Effector memory CD4-positive, alpha-beta T cell (primary cell): ENCODE measurements around the gene WEE1.

Experiments
- DNase-seq, 3 donors: peaks; one replicate each; pipeline ENCODE4 v3.0.0-alpha.2; 2020
- H3K27ac ChIP-seq: 2 replicates; pipeline ENCODE4 v1.7.0; 2013; ENCODE audit warnings: mild to moderate bottlenecking, low read length, moderate library complexity; ENCODE audit not compliant: insufficient read depth, poor library complexity, severe bottlenecking
- H3K27me3 ChIP-seq: replicated peaks from 2 replicates; pipeline ENCODE4 v1.7.0; 2013; ENCODE audit warnings: mild to moderate bottlenecking, low read length; ENCODE audit not compliant: insufficient read depth, control insufficient read depth, poor library complexity, severe bottlenecking
- H3K36me3 ChIP-seq: 2 replicates; pipeline ENCODE4 v1.7.0; 2013; ENCODE audit warnings: mild to moderate bottlenecking, low read length, moderate library complexity; ENCODE audit not compliant: control insufficient read depth, insufficient read depth
- H3K4me1 ChIP-seq: 2 replicates; pipeline ENCODE4 v1.7.0; 2013; ENCODE audit warnings: low read length, mild to moderate bottlenecking; ENCODE audit not compliant: control insufficient read depth, insufficient read depth, poor library complexity, severe bottlenecking
- H3K4me3 ChIP-seq: 2 replicates; pipeline ENCODE4 v1.7.0; 2013; ENCODE audit warnings: low read length, low read depth, mild to moderate bottlenecking; ENCODE audit not compliant: insufficient read depth, poor library complexity, severe bottlenecking
- H3K9me3 ChIP-seq: 2 replicates; pipeline ENCODE4 v1.7.0; 2013; ENCODE audit warnings: mild to moderate bottlenecking, low read length, moderate library complexity; ENCODE audit not compliant: control insufficient read depth

Gene WEE1

DNA sequence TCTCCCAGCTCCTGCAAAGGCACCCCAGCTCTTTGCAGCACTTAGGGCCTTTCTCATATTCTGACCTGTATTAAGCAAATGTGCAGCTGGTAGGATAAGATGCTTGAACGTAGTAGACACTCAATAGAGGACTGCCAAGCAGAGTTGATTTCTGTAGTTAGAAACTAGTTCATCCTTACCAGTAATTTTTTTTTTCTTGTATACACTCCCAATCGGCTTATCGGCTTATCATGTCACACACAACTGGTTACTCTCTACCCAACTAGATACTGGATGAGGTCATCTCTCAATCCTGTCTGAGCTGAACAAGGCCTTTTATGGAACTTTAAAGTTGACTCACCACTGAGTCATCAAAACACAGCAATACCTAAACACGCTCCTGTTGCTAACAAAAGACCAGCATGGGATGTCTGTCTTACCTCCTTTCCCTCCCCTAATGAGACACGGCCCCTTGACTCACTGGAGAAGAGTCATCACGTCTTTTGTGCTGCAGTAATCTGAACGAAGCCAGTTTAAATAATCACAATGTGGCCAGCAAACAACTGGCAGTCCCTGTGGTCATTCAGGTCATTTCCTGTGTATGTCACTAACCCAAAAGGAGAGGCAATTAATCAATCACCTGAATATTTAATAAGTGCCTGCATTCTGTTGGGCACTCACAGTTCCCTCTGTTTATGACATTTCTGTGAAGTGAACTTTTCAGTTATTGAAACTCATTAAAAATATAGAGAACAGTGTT is 7.5 kb upstream of the WEE1 start:
- peak in 2 of 3 donors; percentile 21 to 37 for DNase-seq
- Histone ChIP-seq H3K27me3 (no peaks in the 10 kb centered on the region), H3K9me3 (no peaks in the 10 kb centered on the region), H3K4me3 (no peak overlapping the region), H3K4me1 (no peaks in the 10 kb centered on the region), H3K27ac (no peak overlapping the region), H3K36me3 (no peaks in the 10 kb centered on the region)

DNA sequence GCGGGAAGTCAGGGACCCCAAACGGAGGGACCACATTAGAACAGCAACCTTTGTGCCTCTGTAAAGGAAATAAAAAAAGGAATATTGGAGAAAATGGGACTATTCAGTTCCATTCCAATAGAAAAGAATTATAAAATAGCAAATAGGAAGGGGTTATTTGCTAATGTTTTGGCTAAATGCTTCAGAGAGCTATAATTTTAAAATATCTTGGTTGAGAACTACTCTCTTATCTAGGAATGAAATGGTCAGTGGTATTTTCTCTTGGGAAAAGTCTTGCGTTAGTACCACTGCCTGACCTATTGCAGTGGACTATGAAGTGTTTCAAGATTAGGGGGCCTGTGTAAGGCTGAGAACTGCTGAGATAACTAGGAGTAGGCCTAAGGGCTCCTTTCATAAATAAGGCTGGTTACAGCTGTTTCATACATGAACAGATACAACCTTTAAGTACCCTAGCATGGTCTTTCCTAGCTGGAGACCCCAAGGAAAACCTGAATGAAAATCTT is 6.9 kb upstream of the WEE1 start:
- no peaks in the 10 kb centered on the region for H3K9me3 ChIP-seq
- H3K4me1 ChIP-seq = no peaks in the 10 kb centered on the region
- no peaks in the 10 kb centered on the region for H3K36me3 ChIP-seq
- no peaks in the 10 kb centered on the region for H3K27me3 ChIP-seq
- no peak overlapping the region for H3K27ac ChIP-seq
- no peak overlapping the region for H3K4me3 ChIP-seq
- DNase-seq = no peak

DNA sequence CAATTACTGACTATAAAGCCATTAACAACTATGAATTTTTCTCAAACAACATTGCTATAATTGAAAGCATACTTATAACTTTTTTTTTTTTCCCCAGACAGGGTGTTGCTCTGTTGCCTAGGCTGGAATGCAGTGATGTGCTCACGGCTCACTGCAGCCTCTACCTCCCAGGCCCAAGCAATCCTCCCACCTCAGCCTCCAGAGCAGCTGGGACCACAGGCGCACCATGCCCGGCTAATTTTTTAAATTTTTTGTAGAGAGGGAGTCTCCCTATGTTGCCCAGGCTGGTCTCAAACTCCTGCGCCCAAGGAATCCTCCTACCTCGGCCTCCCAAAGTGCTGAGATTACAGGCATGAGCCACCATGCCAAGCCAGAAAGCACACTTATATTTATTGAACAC is 6.1 kb upstream of the WEE1 start:
- DNase-seq = no peak
- H3K27ac ChIP-seq = no peak overlapping the region
- no peaks in the 10 kb centered on the region for H3K4me1 ChIP-seq

DNA sequence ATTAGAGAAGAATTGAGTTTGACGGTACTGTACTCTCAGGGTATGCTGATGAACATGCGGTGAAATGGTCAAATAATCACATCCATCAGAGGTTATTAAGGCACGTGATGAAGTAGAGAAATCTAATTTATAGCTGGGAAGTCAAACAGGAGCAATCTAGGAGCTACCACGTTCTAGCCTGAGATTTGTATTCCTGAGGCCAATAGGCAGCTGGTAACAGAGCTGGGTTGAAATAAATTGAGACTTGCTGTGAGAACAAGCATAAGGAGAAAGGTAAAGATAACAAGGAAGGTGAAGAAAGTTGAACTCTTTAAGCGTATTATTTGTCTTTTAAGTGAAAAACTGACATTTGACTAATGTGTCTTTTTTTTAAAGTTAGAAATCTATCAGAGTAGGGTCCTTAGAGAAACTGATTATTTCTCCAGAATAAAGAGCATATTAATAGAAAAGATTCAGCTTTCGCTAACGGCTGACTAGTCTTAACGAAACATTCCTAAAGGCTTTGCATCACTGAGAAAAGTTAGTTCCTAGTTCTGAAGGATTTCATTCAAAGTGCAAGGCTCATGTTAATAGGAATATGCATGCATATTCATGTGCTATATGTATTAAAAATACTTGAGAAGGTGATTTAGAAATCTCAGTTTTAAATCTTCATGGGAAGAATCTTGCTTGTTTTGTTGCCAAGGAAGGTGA is 5.2 kb upstream of the WEE1 start:
- Histone ChIP-seq H3K36me3 (no peaks in the 10 kb centered on the region), H3K27ac (no peak overlapping the region), H3K9me3 (no peaks in the 10 kb centered on the region), H3K4me3 (no peak overlapping the region), H3K4me1 (no peaks in the 10 kb centered on the region), H3K27me3 (no peaks in the 10 kb centered on the region)
- no peak for DNase-seq

More for the DNA sequence above, 6.1 kb upstream of the WEE1 start:
- Histone ChIP-seq H3K4me3 (no peak overlapping the region), H3K9me3 (no peaks in the 10 kb centered on the region), H3K27me3 (no peaks in the 10 kb centered on the region), H3K36me3 (no peaks in the 10 kb centered on the region)

DNA sequence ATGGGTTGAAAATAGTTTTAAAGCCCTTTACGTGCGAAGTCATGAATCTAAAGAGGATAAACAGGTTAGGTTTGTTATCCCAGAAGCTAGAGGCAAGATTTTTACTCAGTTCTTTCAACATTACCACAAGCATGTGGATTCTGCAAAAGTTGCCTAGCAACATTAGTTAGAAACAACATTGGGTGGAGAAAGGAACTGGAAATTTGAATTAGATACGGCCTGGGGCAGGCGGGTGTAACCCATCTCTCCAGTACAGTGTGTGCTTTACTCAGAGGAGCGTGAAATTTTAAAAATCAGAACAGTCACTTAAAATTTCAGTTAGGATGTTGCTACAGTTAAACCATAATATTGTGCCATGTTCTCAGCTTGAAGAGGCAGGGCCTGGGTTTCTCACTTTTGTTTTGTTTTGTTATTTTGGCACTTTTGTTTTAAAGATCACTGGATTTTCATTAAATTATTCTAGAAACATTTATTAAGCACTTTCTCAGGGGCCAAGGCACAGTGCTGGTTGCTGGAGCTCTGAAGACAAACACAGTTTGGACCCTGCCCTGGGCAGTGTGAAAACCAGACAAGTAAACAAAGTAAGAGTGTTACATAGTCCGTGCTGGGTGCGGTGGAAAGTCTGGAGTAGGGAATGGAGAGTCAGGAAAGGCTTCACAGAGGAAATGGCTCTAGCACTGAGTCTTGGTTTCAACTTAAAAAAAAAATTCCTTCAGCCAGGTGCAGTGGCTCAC is 4.4 kb upstream of the WEE1 start:
- DNase-seq = no peak
- no peaks in the 10 kb centered on the region for H3K4me1 ChIP-seq
- no peak overlapping the region for H3K4me3 ChIP-seq
- no peaks in the 10 kb centered on the region for H3K27me3 ChIP-seq
- H3K27ac ChIP-seq = peak overlapping the region; percentile 40
- no peaks in the 10 kb centered on the region for H3K36me3 ChIP-seq
- no peaks in the 10 kb centered on the region for H3K9me3 ChIP-seq

DNA sequence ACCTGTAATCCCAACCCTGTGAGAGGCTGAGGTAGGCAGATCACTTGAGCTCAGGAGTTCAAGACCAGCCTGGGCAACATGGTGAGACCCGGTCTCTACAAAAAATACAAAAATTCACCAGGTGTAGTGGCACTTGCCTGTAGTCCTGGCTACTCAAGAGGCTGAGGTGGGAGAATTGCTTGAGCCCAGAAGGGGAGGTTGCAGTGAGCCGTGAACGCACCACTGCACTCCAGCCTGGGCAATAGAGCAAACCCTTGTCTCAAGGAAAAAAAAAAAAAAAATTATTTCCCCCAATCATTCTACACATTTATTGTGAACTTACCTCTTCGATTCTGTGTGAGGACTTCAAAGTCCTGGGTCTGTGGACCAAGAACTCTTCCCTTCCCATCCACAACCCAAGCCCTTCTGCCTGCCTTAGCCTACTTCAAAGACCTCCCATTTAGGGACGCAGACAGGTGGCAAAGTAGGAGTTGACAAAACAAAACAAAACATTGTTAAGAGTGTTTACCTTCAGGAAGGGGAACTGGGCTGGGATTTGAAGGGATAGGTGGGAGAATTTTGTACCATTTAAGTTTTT is 3.8 kb upstream of the WEE1 start:
- no peak for DNase-seq
- Histone ChIP-seq H3K27me3 (no peaks in the 10 kb centered on the region), H3K4me1 (no peaks in the 10 kb centered on the region), H3K4me3 (no peak overlapping the region), H3K36me3 (no peaks in the 10 kb centered on the region), H3K9me3 (no peaks in the 10 kb centered on the region), H3K27ac (no peak overlapping the region)

DNA sequence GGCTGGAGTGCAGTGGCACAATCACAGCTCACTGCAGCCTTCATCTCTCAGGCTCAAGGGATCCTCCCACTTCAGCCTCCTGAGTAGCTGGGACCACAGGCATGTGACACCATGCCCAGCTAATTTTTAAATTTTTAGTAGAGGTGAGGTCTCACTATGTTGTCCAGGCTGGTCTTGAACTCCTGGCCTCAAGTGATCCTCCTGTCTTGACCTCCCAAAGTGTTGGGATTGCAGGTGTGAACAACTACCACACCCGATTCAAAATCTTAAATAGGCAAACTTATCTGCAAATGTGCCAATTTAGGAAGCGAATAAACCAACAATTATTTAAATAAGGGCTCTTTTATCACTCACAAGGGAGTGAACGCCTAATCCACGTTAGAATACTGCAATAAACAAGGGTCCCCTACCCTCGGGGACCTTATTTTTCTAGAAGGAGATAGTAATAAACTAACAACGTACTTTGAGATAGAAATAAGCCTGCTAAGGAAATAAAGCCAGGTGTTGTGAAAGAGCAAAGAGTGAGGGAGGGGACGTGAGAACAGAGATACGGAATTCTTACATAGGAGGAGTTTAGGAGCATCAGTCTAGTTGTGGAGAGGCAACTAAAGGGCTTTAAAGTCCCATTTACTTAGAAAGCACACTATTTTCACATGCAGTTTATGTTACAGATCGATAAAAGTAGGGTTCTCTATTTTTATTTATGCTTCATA is 3.0 kb upstream of the WEE1 start:
- no peak overlapping the region for H3K27ac ChIP-seq
- no peaks in the 10 kb centered on the region for H3K27me3 ChIP-seq
- peaks cover 6% of the 10 kb centered on the region for H3K4me1 ChIP-seq
- H3K36me3 ChIP-seq = no peaks in the 10 kb centered on the region
- no peak for DNase-seq
- H3K9me3 ChIP-seq = no peaks in the 10 kb centered on the region
- no peak overlapping the region for H3K4me3 ChIP-seq

DNA sequence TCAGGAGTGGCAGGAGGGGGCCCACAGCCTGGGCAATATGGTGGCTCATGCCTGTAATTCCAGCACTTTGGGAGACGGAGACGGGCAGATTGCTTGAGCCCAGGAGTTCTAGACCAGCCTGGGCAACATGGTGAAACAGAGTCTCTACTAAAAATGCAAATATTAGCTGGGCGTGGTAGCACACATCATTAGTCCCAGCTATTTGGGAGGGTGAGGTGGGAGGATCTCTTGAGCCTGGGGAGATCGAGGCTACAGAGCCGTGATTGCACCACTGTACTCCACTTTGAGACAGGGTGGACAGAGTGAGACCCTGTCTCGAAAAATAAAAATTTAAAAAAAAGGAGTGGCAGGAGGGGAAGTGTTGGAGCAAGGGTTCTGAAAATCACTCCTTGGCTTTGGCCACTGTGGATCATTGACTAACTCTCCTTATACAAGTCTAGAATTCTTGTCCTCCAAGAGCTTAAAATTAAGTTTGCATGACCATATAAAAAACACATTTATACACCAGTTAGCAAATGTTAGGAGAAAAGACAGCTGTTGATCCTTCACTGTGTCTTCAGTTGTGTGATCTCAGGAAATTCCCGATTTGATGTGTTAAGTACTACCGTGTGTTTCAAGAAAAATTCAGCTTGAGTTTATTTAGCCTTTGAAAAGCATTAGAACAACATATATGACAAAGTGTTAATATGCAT is 2.3 kb upstream of the WEE1 start:
- Histone ChIP-seq H3K27me3 (no peaks in the 10 kb centered on the region), H3K36me3 (no peaks in the 10 kb centered on the region), H3K9me3 (no peaks in the 10 kb centered on the region), H3K4me1 (peaks cover 6% of the 10 kb centered on the region), H3K27ac (no peak overlapping the region), H3K4me3 (no peak overlapping the region)
- DNase-seq = no peak

DNA sequence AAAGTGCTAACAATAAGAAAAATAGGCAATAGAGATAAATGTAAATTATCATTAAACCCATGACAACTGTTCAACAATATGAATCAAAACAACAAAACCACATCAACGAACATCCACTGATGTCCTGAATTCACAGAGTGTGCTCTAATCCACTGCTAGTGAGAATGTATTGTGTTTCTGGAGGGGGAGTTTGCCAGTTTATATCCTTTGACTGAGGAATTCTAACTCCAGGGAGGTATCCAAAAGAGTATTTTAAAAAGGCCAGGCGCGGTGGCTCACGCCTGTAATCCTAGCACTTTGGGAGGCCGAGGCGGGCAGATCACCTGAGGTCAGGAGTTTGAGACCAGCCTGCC is 1.7 kb upstream of the WEE1 start:
- Histone ChIP-seq H3K9me3 (no peaks in the 10 kb centered on the region), H3K27me3 (no peaks in the 10 kb centered on the region), H3K36me3 (no peaks in the 10 kb centered on the region), H3K4me1 (peaks cover 6% of the 10 kb centered on the region), H3K27ac (no peak overlapping the region), H3K4me3 (no peak overlapping the region)
- DNase-seq = no peak
